Measurements from ENCODE around the gene PRKAR1B. TPM values are rescaled to one million over a fixed set of nuclear protein-coding genes. Genes with fewer than 3 reads are reported as not detected.

Gene PRKAR1B
- total RNA-seq, 1 donor from 2014 or later: 14.7 TPM

DNA sequence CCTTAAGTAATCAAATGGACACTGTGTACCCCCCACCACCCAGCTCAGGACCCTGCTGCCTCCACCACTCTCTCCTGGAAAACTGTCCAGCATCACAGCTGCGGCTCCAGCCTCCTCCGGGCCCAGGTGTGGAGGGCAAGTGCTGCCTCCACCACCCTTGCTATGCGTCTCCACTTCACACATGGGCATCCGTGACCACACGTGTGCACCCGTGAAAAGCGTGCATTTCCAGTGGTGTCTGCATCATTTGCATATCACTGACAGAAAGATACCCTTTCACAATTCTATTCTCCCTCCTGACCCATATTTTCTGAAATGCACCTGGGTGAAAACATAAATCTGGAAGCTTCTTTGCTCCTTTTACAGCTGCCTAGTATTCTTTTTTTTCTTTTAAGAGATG lies 117.7 kb downstream of the PRKAR1B start:
- Histone ChIP-seq H3K4me1 (ENCODE audit: insufficient read depth, low read length) (peaks cover 24% of the 10 kb centered on the region), H3K9ac (ENCODE audit: low read length) (no peak overlapping the region), H4K20me1 (ENCODE audit: insufficient read depth, low read length) (no peaks in the 10 kb centered on the region), H3K9me3 (ENCODE audit: insufficient read depth, low read depth, low read length) (no peaks in the 10 kb centered on the region), H2AFZ (ENCODE audit: low read depth, low read length) (no peak overlapping the region), H3K27me3 (ENCODE audit: insufficient read depth, low read length) (no peaks in the 10 kb centered on the region), H3K4me3 (ENCODE audit: insufficient read depth, low read depth, low read length) (no peak overlapping the region), H3K36me3 (ENCODE audit: insufficient read depth, low read length) (no peaks in the 10 kb centered on the region), H3K79me2 (ENCODE audit: insufficient read depth, low read length) (no peaks in the 10 kb centered on the region), H3K27ac (ENCODE audit: low read depth, low read length) (no peak overlapping the region), H3K4me2 (ENCODE audit: low read length) (no peak overlapping the region)
- no peaks in the 10 kb centered on the region for H3K27me3 Mint-ChIP-seq (ENCODE audit: low read depth, unreplicated experiment)
- no peak overlapping the region for H3K27ac Mint-ChIP-seq (ENCODE audit: unreplicated experiment)
- DNase-seq (ENCODE audit: low read depth) (no peak), FAIRE-seq (no peak)
- no peak for TF ChIP-seq EZH2 (IDR thresholded peaks at IDR 0.05; ENCODE audit: insufficient read depth, low read length)
- TF ChIP-seq, protein P1, sequence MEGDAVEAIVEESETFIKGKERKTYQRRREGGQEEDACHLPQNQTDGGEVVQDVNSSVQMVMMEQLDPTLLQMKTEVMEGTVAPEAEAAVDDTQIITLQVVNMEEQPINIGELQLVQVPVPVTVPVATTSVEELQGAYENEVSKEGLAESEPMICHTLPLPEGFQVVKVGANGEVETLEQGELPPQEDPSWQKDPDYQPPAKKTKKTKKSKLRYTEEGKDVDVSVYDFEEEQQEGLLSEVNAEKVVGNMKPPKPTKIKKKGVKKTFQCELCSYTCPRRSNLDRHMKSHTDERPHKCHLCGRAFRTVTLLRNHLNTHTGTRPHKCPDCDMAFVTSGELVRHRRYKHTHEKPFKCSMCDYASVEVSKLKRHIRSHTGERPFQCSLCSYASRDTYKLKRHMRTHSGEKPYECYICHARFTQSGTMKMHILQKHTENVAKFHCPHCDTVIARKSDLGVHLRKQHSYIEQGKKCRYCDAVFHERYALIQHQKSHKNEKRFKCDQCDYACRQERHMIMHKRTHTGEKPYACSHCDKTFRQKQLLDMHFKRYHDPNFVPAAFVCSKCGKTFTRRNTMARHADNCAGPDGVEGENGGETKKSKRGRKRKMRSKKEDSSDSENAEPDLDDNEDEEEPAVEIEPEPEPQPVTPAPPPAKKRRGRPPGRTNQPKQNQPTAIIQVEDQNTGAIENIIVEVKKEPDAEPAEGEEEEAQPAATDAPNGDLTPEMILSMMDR (IDR thresholded peaks at IDR 0.05; ENCODE audit: insufficient read depth, low read depth, low read length): no peak
- H3K4me1 Mint-ChIP-seq (ENCODE audit: low read depth, unreplicated experiment): peaks cover 11% of the 10 kb centered on the region
- no peaks in the 10 kb centered on the region for H3K9me3 Mint-ChIP-seq (ENCODE audit: unreplicated experiment)
- H3K4me3 Mint-ChIP-seq (ENCODE audit: unreplicated experiment): no peak overlapping the region
- H3K36me3 Mint-ChIP-seq (ENCODE audit: low read depth, unreplicated experiment): peaks cover 2% of the 10 kb centered on the region

DNA sequence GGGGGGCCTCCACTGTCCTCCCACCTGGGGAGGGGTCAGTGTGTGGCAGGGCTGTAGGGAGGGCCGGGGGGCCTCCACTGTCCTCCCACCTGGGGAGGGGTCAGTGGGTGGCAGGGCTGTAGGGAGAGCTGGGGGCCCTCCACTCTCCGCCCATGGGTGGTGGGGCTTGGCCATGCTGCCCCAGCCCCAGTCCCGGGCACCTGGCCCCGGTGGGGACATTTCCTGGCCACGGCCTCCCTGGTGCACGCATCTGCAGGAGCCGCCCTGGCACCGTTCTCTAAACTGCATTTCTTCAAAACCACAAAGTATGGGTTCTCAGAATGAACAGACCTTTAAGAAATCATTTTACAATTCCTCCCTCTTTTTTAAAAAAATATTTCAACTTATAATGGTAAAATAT lies 118.1 kb downstream of the PRKAR1B start:
- H3K27ac Mint-ChIP-seq (ENCODE audit: unreplicated experiment): no peak overlapping the region
- no peaks in the 10 kb centered on the region for H4K20me1 ChIP-seq (ENCODE audit: insufficient read depth, low read length)
- H3K4me3 Mint-ChIP-seq (ENCODE audit: unreplicated experiment): no peak overlapping the region
- H3K27ac ChIP-seq (ENCODE audit: low read depth, low read length): no peak overlapping the region
- H3K9ac ChIP-seq (ENCODE audit: low read length): no peak overlapping the region
- no peak overlapping the region for H2AFZ ChIP-seq (ENCODE audit: low read depth, low read length)
- DNase-seq (ENCODE audit: low read depth) (no peak), FAIRE-seq (no peak)
- H3K9me3 ChIP-seq (ENCODE audit: insufficient read depth, low read depth, low read length): no peaks in the 10 kb centered on the region
- H3K36me3 Mint-ChIP-seq (ENCODE audit: low read depth, unreplicated experiment): peaks cover 2% of the 10 kb centered on the region
- H3K27me3 ChIP-seq (ENCODE audit: insufficient read depth, low read length): no peaks in the 10 kb centered on the region
- H3K9me3 Mint-ChIP-seq (ENCODE audit: unreplicated experiment): no peaks in the 10 kb centered on the region
- peaks cover 11% of the 10 kb centered on the region for H3K4me1 Mint-ChIP-seq (ENCODE audit: low read depth, unreplicated experiment)
- peaks cover 28% of the 10 kb centered on the region for H3K4me1 ChIP-seq (ENCODE audit: insufficient read depth, low read length)
- H3K79me2 ChIP-seq (ENCODE audit: insufficient read depth, low read length): no peaks in the 10 kb centered on the region
- no peaks in the 10 kb centered on the region for H3K27me3 Mint-ChIP-seq (ENCODE audit: low read depth, unreplicated experiment)
- H3K4me2 ChIP-seq (ENCODE audit: low read length): no peak overlapping the region
- no peaks in the 10 kb centered on the region for H3K36me3 ChIP-seq (ENCODE audit: insufficient read depth, low read length)
- no peak for TF ChIP-seq EZH2 (IDR thresholded peaks at IDR 0.05; ENCODE audit: insufficient read depth, low read length)
- TF ChIP-seq, protein P1 (IDR thresholded peaks at IDR 0.05; ENCODE audit: insufficient read depth, low read depth, low read length): no peak
- no peak overlapping the region for H3K4me3 ChIP-seq (ENCODE audit: insufficient read depth, low read depth, low read length)

DNA sequence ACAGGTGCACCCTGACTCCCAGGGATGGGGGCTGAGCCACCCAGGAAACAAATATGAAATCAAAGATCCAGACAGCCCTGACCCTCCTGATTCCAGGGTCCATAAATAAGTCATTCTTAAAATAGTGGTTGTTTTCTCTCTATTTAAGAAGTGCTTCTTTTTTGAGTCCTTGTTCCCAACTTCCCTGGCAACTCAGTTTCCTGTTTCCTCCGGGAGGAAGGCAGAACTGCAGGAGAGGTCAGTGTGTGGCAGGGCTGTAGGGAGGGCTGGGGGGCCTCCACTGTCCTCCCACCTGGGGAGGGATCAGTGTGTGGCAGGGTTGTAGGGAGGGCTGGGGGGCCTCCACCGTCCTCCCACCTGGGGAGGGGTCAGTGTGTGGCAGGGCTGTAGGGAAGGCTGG lies 118.7 kb downstream of the PRKAR1B start:
- H3K4me3 Mint-ChIP-seq (ENCODE audit: unreplicated experiment): no peak overlapping the region
- TF ChIP-seq EZH2 (IDR thresholded peaks at IDR 0.05; ENCODE audit: insufficient read depth, low read length): no peak
- TF ChIP-seq, protein P1 (IDR thresholded peaks at IDR 0.05; ENCODE audit: insufficient read depth, low read depth, low read length): no peak
- Histone ChIP-seq H3K27me3 (ENCODE audit: insufficient read depth, low read length) (no peaks in the 10 kb centered on the region), H3K27ac (ENCODE audit: low read depth, low read length) (no peak overlapping the region), H2AFZ (ENCODE audit: low read depth, low read length) (no peak overlapping the region), H3K79me2 (ENCODE audit: insufficient read depth, low read length) (no peaks in the 10 kb centered on the region), H3K4me1 (ENCODE audit: insufficient read depth, low read length) (peaks cover 31% of the 10 kb centered on the region), H3K4me3 (ENCODE audit: insufficient read depth, low read depth, low read length) (no peak overlapping the region), H3K9me3 (ENCODE audit: insufficient read depth, low read depth, low read length) (no peaks in the 10 kb centered on the region), H3K36me3 (ENCODE audit: insufficient read depth, low read length) (no peaks in the 10 kb centered on the region), H3K4me2 (ENCODE audit: low read length) (no peak overlapping the region), H4K20me1 (ENCODE audit: insufficient read depth, low read length) (no peaks in the 10 kb centered on the region), H3K9ac (ENCODE audit: low read length) (no peak overlapping the region)
- H3K27ac Mint-ChIP-seq (ENCODE audit: unreplicated experiment): no peak overlapping the region
- H3K27me3 Mint-ChIP-seq (ENCODE audit: low read depth, unreplicated experiment): no peaks in the 10 kb centered on the region
- no peaks in the 10 kb centered on the region for H3K9me3 Mint-ChIP-seq (ENCODE audit: unreplicated experiment)
- peaks cover 2% of the 10 kb centered on the region for H3K36me3 Mint-ChIP-seq (ENCODE audit: low read depth, unreplicated experiment)
- DNase-seq (ENCODE audit: low read depth): no peak
- FAIRE-seq: no peak
- H3K4me1 Mint-ChIP-seq (ENCODE audit: low read depth, unreplicated experiment): peaks cover 11% of the 10 kb centered on the region

All from astrocyte (in vitro differentiated cells and primary cell).